ENCODE data around the gene CREB3L2. TPM values are rescaled to one million over a fixed set of nuclear protein-coding genes. Genes with fewer than 3 reads are reported as not detected.

CREB3L2 gene
- total RNA-seq, 1 donor from 2014 or later, result 18.1 TPM

Other genes starting within 250 kb of the CREB3L2 start
- gene DGKI, start 155.1 kb downstream of the CREB3L2 start, total RNA-seq, result 1.4 TPM
- gene AKR1D1, start 74.4 kb upstream of the CREB3L2 start, total RNA-seq, result not detected